Measurements from ENCODE around the gene FBXO31.
"Not testable (repeated sequence)": the region's sequence is repeated elsewhere in the genome, so short reads cannot be mapped to it uniquely, and the experiment has no call there.

The FBXO31 gene

GRCh38 chr16:87340198-87340597 is 43.4 kb downstream of the FBXO31 start:
- TF ChIP-seq, protein P1, sequence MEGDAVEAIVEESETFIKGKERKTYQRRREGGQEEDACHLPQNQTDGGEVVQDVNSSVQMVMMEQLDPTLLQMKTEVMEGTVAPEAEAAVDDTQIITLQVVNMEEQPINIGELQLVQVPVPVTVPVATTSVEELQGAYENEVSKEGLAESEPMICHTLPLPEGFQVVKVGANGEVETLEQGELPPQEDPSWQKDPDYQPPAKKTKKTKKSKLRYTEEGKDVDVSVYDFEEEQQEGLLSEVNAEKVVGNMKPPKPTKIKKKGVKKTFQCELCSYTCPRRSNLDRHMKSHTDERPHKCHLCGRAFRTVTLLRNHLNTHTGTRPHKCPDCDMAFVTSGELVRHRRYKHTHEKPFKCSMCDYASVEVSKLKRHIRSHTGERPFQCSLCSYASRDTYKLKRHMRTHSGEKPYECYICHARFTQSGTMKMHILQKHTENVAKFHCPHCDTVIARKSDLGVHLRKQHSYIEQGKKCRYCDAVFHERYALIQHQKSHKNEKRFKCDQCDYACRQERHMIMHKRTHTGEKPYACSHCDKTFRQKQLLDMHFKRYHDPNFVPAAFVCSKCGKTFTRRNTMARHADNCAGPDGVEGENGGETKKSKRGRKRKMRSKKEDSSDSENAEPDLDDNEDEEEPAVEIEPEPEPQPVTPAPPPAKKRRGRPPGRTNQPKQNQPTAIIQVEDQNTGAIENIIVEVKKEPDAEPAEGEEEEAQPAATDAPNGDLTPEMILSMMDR (conservative IDR thresholded peaks at IDR 0.05; ENCODE audit: low read depth, low read length): no peak
- no peak overlapping the region for H3K4me3 ChIP-seq (ENCODE audit: low read depth, low read length)

GRCh38 chr16:87339724-87340105 is 43.9 kb downstream of the FBXO31 start:
- not testable (repeated sequence) for H3K4me3 ChIP-seq (ENCODE audit: low read depth, low read length); DNase-seq (ENCODE audit: low read depth)

More at GRCh38 chr16:87340198-87340597, 43.4 kb downstream of the FBXO31 start:
- DNase-seq (ENCODE audit: low read depth): no peak

GRCh38 chr16:87339086-87339723 is 44.4 kb downstream of the FBXO31 start:
- DNase-seq (ENCODE audit: low read depth): no peak
- TF ChIP-seq, protein P1 (conservative IDR thresholded peaks at IDR 0.05; ENCODE audit: low read depth, low read length): no peak
- H3K4me3 ChIP-seq (ENCODE audit: low read depth, low read length): no peak overlapping the region

DNA sequence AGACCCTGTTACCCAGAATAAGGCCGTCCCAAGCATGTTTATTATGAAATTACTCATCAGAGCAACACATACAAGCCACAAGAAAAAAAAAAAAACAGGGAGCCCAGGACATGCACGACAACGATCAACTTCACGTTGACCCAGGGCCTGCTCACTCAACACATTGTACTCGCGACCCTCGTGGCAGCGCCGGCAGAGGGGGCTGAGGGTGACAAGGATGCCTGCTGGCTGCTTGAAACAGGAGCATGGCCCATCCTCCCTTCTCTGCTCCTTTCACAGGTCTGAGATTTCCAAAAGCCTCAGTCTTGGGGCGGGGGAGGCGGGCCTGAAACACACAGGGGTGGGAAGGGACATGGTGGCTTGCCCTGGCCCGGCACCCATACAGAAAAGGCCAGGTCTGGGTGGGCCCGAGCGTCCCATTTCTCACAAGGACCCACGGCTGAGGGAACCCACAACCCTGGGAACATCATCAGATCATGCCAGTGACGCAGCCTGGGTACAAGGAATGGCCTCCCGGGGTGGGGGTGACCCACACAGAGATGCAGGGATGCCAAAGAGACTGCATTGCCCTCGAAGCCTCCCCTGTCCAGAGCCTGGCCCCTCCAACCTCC is 45.3 kb downstream of the FBXO31 start:
- H3K4me3 ChIP-seq (ENCODE audit: low read depth, low read length): no peak overlapping the region
- TF ChIP-seq, protein P1 (conservative IDR thresholded peaks at IDR 0.05; ENCODE audit: low read depth, low read length): no peak

DNA sequence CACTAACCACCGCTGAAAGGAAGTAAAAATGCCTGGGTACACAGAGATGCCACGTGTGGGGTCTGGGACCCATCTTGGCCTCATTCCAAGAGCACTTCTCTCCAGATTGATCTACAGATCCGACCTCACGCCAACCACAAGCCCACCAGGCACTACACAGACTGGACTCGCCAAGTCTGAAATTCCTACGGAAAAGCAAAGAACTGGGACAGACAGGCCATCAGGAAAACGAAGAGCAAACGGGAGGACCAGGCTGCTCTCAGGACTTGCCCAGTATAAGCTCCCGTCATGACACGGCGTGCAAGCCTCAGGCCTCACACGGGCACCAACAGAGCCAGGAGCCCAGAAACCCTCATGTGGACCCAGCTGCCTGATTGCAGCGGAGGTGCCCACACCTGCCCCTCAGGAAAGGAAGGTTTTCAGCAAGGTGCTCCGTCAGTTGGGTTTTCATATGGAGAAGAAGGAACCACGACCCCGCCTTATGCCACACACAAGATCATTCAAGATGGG is 46.3 kb downstream of the FBXO31 start:
- no peak overlapping the region for H3K4me3 ChIP-seq (ENCODE audit: low read depth, low read length)
- TF ChIP-seq, protein P1 (conservative IDR thresholded peaks at IDR 0.05; ENCODE audit: low read depth, low read length): no peak
- no peak for DNase-seq (ENCODE audit: low read depth)

More for the DNA sequence above, 45.3 kb downstream of the FBXO31 start:
- DNase-seq (ENCODE audit: low read depth): no peak

- no peak overlapping the region for H3K4me3 ChIP-seq (ENCODE audit: low read depth, low read length)
- DNase-seq (ENCODE audit: low read depth): no peak
- TF ChIP-seq, protein P1 (conservative IDR thresholded peaks at IDR 0.05; ENCODE audit: low read depth, low read length): no peak
Observed at GRCh38 chr16:87336434-87337240, 46.9 kb downstream of the FBXO31 start.

Data from choroid plexus epithelial cell (primary cell).